Peyer's patch (tissue), 4 donors: ENCODE data around the gene SIX5. TPM values are rescaled to one million over a fixed set of nuclear protein-coding genes. Genes with fewer than 3 reads are reported as not detected.
A peak's percentile ranks its signal among the peaks of the same experiment; 100 is the strongest.

ENCODE experiments used
- DNase-seq, 3 donors: peaks; one replicate each; pipeline ENCODE4 v3.0.0-alpha.2; 2017 to 2019
- H3K27ac ChIP-seq, 4 donors: fragments of 200-600 bp; sonication (generic); one replicate each; pipeline ENCODE4 v1.5.1; 2016 to 2019
- H3K27me3 ChIP-seq, 2 donors: fragments of 200-600 bp; sonication (generic); one replicate each; pipeline ENCODE4 v1.5.1; 2019
- H3K36me3 ChIP-seq, 3 donors: fragments of 200-600 bp; sonication (generic); one replicate each; pipeline ENCODE4 v1.5.1; 2016 to 2019
- H3K4me1 ChIP-seq, 4 donors: fragments of 200-600 bp; sonication (generic); one replicate each; pipeline ENCODE4 v1.5.1; 2016 to 2019
- H3K4me3 ChIP-seq, 4 donors: fragments of 200-600 bp; sonication (generic); 1 replicate in 3 of 4; 2 replicates in 1 of 4; pipeline ENCODE4 v1.5.1; 2016 to 2019; ENCODE audit warnings: mild to moderate bottlenecking in 1 of 4
- H3K9me3 ChIP-seq, 4 donors: fragments of 200-600 bp; sonication (generic); one replicate each; pipeline ENCODE4 v1.5.1; 2016 to 2019; ENCODE audit warnings: mild to moderate bottlenecking in 1 of 4
- CTCF ChIP-seq, 6 experiments: fragments of 450-650 bp in 4 of 6; fragments of 200-600 bp in 2 of 6; sonication (generic) in 1 of 6; IDR thresholded peaks; one replicate each; pipeline ENCODE4 v1.5.1; 2017 to 2019; ENCODE audit warnings: antibody characterized with exemption in 6 of 6, mild to moderate bottlenecking in 3 of 6, moderate library complexity in 1 of 6
- POLR2A ChIP-seq, 2 donors: fragments of 450-650 bp; IDR thresholded peaks; one replicate each; pipeline ENCODE4 v1.5.1; 2017; ENCODE audit warnings: antibody characterized with exemption in 2 of 2, mild to moderate bottlenecking in 2 of 2, moderate library complexity in 2 of 2
- total RNA-seq, 4 donors: library from RNA; depleted of rRNA; stranded (reverse); fragments of >200 nt; gene quantifications; one replicate each; pipeline ENCODE4 v1.1.0, GENCODE V29; 2016

SIX5 gene
- total RNA-seq, 4 donors from 2014 or later: 3.3 to 11.5 (median 6.2) TPM

- H3K27ac ChIP-seq: peak overlapping the region in 1 of 4 donors; percentile 88
Observed at GRCh38 chr19:45785097-45785496, 16.0 kb upstream of the SIX5 start.

DNA sequence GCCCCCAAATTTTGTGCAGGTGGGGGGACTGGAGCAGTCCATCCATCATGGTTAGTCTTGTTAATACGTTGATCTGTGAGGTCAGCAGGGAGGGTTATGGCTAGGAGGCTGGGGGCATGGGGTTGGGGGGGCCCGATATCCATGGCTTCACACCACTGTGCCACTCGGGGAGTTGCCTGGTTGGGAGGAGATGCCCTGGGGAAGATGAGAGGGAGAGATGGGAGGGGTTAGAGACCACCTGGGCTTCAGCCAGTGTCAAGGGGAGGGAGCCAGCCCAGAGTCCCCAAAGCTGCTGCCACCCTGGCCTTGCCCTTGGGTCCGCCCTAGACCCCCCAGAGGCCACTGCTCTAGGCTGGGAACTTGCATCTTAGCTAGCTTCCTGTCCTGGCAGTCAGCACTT lies 15.0 kb upstream of the SIX5 start:
- no peak for DNase-seq
- Histone ChIP-seq H3K36me3 (peaks cover 0 to 41% (median 0%) of the 10 kb centered on the region in 3 donors), H3K27me3 (no peaks in the 10 kb centered on the region), H3K9me3 (no peaks in the 10 kb centered on the region), H3K27ac (peak overlapping the region; percentile 10 to 88 (median 71)), H3K4me1 (peaks cover 0 to 37% (median 10%) of the 10 kb centered on the region in 4 donors), H3K4me3 (no peak overlapping the region)
- no peak for TF ChIP-seq POLR2A (IDR thresholded peaks at IDR 0.05)

More at GRCh38 chr19:45785097-45785496, 16.0 kb upstream of the SIX5 start:
- peak in 1 of 3 donors; percentile 35 for DNase-seq
- Histone ChIP-seq H3K4me1 (peaks cover 0 to 29% (median under 1%) of the 10 kb centered on the region in 4 donors), H3K36me3 (peaks cover 0 to 51% (median 0%) of the 10 kb centered on the region in 3 donors), H3K27me3 (no peaks in the 10 kb centered on the region), H3K9me3 (no peaks in the 10 kb centered on the region), H3K4me3 (no peak overlapping the region)
- no peak for TF ChIP-seq POLR2A (IDR thresholded peaks at IDR 0.05)
- no peak for TF ChIP-seq CTCF (IDR thresholded peaks at IDR 0.05)

GRCh38 chr19:45782820-45783785 lies 14.1 kb upstream of the SIX5 start:
- no peaks in the 10 kb centered on the region for H3K27me3 ChIP-seq
- peak in 1 of 3 donors; percentile 53 for DNase-seq
- no peaks in the 10 kb centered on the region for H3K9me3 ChIP-seq
- no peak for TF ChIP-seq CTCF (IDR thresholded peaks at IDR 0.05)
- H3K36me3 ChIP-seq: peaks cover 0 to 32% (median 0%) of the 10 kb centered on the region in 3 donors
- peak overlapping the region; percentile 58 to 88 (median 71) for H3K27ac ChIP-seq
- peaks cover 0 to 45% (median 15%) of the 10 kb centered on the region in 4 donors for H3K4me1 ChIP-seq
- peak overlapping the region in 1 of 4 donors; percentile 59 for H3K4me3 ChIP-seq

DNA sequence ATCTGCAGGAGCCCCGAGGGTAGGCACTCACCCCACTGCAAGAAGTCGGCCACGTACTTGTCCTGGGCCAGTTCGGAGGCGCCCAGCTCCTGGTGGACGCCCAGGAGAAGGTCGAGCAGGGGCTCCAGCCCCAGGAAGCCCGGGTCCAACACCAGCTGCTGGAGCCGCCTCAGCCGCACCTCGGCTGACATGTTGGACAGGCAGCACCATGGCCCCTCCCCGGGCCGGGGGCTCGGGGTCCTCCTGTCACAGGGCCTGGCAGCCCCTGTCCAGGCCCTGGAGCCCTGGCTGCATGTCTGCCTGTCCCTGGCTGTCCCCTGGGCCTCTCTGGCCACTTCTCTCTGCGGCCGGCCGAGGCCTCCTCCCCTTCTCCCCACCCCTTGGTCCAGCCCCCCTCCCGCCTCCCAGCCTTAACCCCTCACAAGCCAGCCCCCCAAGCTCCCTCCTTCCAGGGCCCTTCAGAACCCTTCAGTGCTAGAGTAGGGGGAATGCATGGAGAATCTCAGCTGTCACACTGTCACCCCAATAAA lies 13.2 kb upstream of the SIX5 start, which contains the start of gene DMPK:
DMPK (minus strand) TSS at position 329 of the 530 bp plus-strand sequence; CDS start at position 191, 138 bp downstream.
- Histone ChIP-seq H3K27me3 (no peaks in the 10 kb centered on the region), H3K9me3 (no peaks in the 10 kb centered on the region), H3K36me3 (peaks cover 0 to 31% (median 0%) of the 10 kb centered on the region in 3 donors), H3K27ac (peak within 1 kb of the TSS; percentile 58 to 88 (median 71)), H3K4me1 (peaks cover 0 to 45% (median 15%) of the 10 kb centered on the region in 4 donors), H3K4me3 (peak within 1 kb of the TSS; percentile 30 to 59 (median 37))
- TF ChIP-seq CTCF (IDR thresholded peaks at IDR 0.05): no peak
- no peak for TF ChIP-seq POLR2A (IDR thresholded peaks at IDR 0.05)
- peak in 1 of 3 donors; percentile 53 for DNase-seq

DNA sequence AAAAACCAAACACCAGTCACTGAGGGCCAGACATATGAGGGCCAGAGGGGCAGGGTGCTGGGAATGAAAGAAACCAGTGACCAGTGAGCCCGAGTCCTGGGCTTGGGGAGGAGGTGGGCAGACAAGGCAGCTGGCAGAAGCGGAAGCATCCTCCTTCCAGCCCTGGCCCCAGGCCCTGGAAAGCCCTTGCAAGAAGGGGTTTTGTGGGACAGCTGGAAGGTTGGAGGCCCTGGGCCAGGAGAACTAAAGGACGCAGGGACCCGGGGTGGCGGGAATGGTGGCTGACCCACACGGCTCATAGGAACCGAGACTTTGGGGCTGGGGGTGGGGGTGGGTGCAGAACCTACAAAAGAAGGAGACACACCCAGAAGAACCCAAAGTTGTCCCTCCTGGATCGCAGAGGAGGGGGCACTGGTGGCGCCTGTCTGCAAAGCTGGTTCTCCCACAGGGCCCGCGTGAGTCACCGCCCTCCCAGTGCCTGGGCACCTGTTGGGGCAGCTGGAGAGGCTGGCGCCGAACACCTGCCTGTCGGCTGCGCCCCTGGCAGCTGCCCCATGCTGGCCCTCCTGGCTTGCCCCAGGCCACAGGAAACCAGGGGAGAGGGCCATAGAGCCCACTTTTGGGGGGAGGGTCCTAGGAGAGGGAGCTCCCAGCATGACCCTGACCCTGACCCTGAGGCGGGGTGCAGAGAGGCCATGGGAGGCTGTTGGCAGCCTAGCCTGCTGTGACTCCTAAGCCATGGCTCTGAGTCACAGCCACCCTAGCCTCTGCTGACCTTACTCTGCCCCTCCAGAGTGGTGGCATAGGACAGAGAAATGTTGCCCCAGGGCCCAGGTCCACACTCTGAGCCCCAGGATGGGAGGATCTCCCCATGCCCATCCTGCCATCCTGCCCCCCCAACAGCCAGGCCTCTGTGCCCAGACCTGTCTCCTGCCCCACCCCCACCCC lies 12.4 kb upstream of the SIX5 start:
- no peak for TF ChIP-seq CTCF (IDR thresholded peaks at IDR 0.05)
- no peak for TF ChIP-seq POLR2A (IDR thresholded peaks at IDR 0.05)
- Histone ChIP-seq H3K9me3 (no peaks in the 10 kb centered on the region), H3K27ac (peak overlapping the region; percentile 58 to 88 (median 71)), H3K27me3 (no peaks in the 10 kb centered on the region), H3K36me3 (peaks cover 0 to 31% (median 0%) of the 10 kb centered on the region in 3 donors), H3K4me1 (peaks cover 0 to 45% (median 15%) of the 10 kb centered on the region in 4 donors), H3K4me3 (peak overlapping the region; percentile 30 to 59 (median 37))
- DNase-seq: peak in 1 of 3 donors; percentile 65
